HCT116 (cell line): ENCODE data around the gene RHOH. TPM values are rescaled to one million over a fixed set of nuclear protein-coding genes. Genes with fewer than 3 reads are reported as not detected.

Experiments
- ATAC-seq: fragments of 200-7000 bp; cut with Tn5 transposase; 2 replicates; pipeline ENCODE4 v1.9.1; 2020; ENCODE audit warnings: mild to moderate bottlenecking, moderate library complexity
- BruUV-seq: library from RNA; stranded (reverse); fragments of 400-500 nt; replicated peaks from 2 replicates; lab custom pipeline; 2021; lab: Mats Ljungman, UMichigan
- CTCF ChIA-PET: fragments of 300-600 bp; sonication (Branson Sonifier 250); formaldehyde crosslinking; loops from one replicate; lab custom pipeline; 2021; ENCODE audit warnings: antibody characterized with exemption; lab: Charles Lee
- POLR2A ChIA-PET: fragments of 300-600, 350-600 bp; sonication (Branson Sonifier 250); formaldehyde crosslinking; loops from one replicate; lab custom pipeline; 2021; ENCODE audit warnings: antibody characterized with exemption; lab: Charles Lee
- RAD21 ChIA-PET, 2 experiments: fragments of 300-600 bp; sonication (Branson Sonifier 250); formaldehyde crosslinking; loops; one replicate each; lab custom pipeline; 2023; ENCODE audit warnings: low total read pairs in 2 of 2; ENCODE audit not compliant: uncharacterized antibody in 2 of 2, unreplicated experiment in 2 of 2, low non-redundant PET in 1 of 2; lab: Charles Lee
- DNase-seq: peaks from one replicate; pipeline ENCODE4 v3.0.0-alpha.2; 2010; ENCODE audit warnings: low read depth, low spot score
- H2AFZ ChIP-seq: fragments of 200-600 bp; shearing (Covaris generic), sonication (generic); 2 replicates; pipeline ENCODE4 v1.6.1; 2017; ENCODE audit warnings: low read depth, mixed run types, mixed read lengths, antibody characterized with exemption, low read length; ENCODE audit not compliant: poor library complexity, severe bottlenecking
- H3K27ac ChIP-seq: 2 replicates; pipeline ENCODE4 v1.5.1; 2012; ENCODE audit warnings: low read depth, low read length
- H3K27me3 ChIP-seq: fragments of 200-600 bp; sonication (generic); 2 replicates; pipeline ENCODE4 v1.6.1; 2016; ENCODE audit warnings: mixed run types, low read length, mixed read lengths; ENCODE audit not compliant: insufficient read depth
- H3K36me3 ChIP-seq, 2 experiments: fragments of 200-500 bp in 1 of 2; fragments of 200-600 bp in 1 of 2; sonication (Bioruptor generic) in 1 of 2; sonication (generic) in 1 of 2; 2 replicates each; pipeline versions ENCODE4 v1.5.1 to v1.6.1; 2014 to 2016; ENCODE audit warnings: low read length in 2 of 2, inconsistent platforms in 1 of 2, mixed read lengths in 1 of 2, mixed run types in 1 of 2; ENCODE audit not compliant: insufficient read depth in 2 of 2, control insufficient read depth in 1 of 2
- H3K4me1 ChIP-seq, 2 experiments: fragments of 200-600 bp in 1 of 2; sonication (generic) in 1 of 2; 2 replicates each; pipeline versions ENCODE4 v1.5.1 to v1.6.1; 2012 to 2017; ENCODE audit warnings: low read length in 2 of 2, inconsistent platforms in 1 of 2, mild to moderate bottlenecking in 1 of 2, mixed read lengths in 1 of 2, mixed run types in 1 of 2, moderate library complexity in 1 of 2; ENCODE audit not compliant: insufficient read depth in 2 of 2, control insufficient read depth in 1 of 2
- H3K4me2 ChIP-seq: fragments of 200-600 bp; sonication (generic); 2 replicates; pipeline ENCODE4 v1.6.1; 2017; ENCODE audit warnings: mixed run types, low read length, mixed read lengths
- H3K4me3 ChIP-seq, 2 experiments: fragments of 200-600 bp in 1 of 2; sonication (generic) in 1 of 2; replicated peaks in 1 of 2; 2 replicates each; pipeline ENCODE4 v1.5.1; 2011 to 2016; ENCODE audit warnings: low read length in 2 of 2, control low read depth in 1 of 2, low read depth in 1 of 2, mild to moderate bottlenecking in 1 of 2, mixed read lengths in 1 of 2, mixed run types in 1 of 2
- H3K79me2 ChIP-seq: fragments of 200-600 bp; sonication (generic); 2 replicates; pipeline ENCODE4 v1.6.1; 2017; ENCODE audit warnings: mild to moderate bottlenecking, mixed run types, low read length, moderate library complexity, mixed read lengths; ENCODE audit not compliant: insufficient read depth
- H3K9ac ChIP-seq: fragments of 200-600 bp; sonication (generic); 2 replicates; pipeline ENCODE4 v1.6.1; 2016; ENCODE audit warnings: low read length, mixed read lengths
- H3K9me2 ChIP-seq: fragments of 200-600 bp; sonication (generic), shearing (Covaris generic); 2 replicates; pipeline ENCODE4 v1.6.1; 2017; ENCODE audit warnings: mixed run types, mild to moderate bottlenecking, moderate library complexity; ENCODE audit not compliant: insufficient read depth
- H3K9me3 ChIP-seq, 2 experiments: fragments of 200-500 bp in 1 of 2; fragments of 200-600 bp in 1 of 2; sonication (Bioruptor generic) in 1 of 2; sonication (generic) in 1 of 2; 2 replicates each; pipeline ENCODE4 v1.6.1; 2014 to 2017; ENCODE audit warnings: low read length in 2 of 2, mixed read lengths in 2 of 2, inconsistent platforms in 1 of 2, low read depth in 1 of 2, mild to moderate bottlenecking in 1 of 2, mixed run types in 1 of 2, moderate library complexity in 1 of 2; ENCODE audit not compliant: control insufficient read depth in 1 of 2, insufficient read depth in 1 of 2
- H4K20me1 ChIP-seq: fragments of 200-600 bp; sonication (generic), shearing (Covaris generic); 2 replicates; pipeline ENCODE4 v1.6.1; 2017; ENCODE audit warnings: mixed run types, mild to moderate bottlenecking, moderate library complexity; ENCODE audit not compliant: insufficient read depth
- CTCF ChIP-seq, 3 experiments: fragments of 200-600 bp in 1 of 3; sonication (generic) in 1 of 3; IDR thresholded peaks in 2 of 3; conservative IDR thresholded peaks in 1 of 3; 2 replicates each; pipeline ENCODE4 v1.5.1; 2012 to 2017; ENCODE audit warnings: low read depth in 2 of 3, low read length in 2 of 3, antibody characterized with exemption in 1 of 3, borderline replicate concordance in 1 of 3, control low read depth in 1 of 3, mild to moderate bottlenecking in 1 of 3, mixed read lengths in 1 of 3, mixed run types in 1 of 3, moderate library complexity in 1 of 3; ENCODE audit not compliant: insufficient read depth in 1 of 3
- EGR1 ChIP-seq: IDR thresholded peaks from 2 replicates; pipeline ENCODE4 v1.6.1; 2012; ENCODE audit warnings: low read depth
- ELF1 ChIP-seq: IDR thresholded peaks from 2 replicates; pipeline ENCODE4 v1.6.1; 2012; ENCODE audit warnings: low read depth, borderline replicate concordance
- EZH2phosphoT487 ChIP-seq: fragments of 200-600 bp; IDR thresholded peaks from 2 replicates; pipeline ENCODE4 v1.6.1; 2018; ENCODE audit warnings: antibody characterized with exemption, borderline replicate concordance
- JUND ChIP-seq: IDR thresholded peaks from 2 replicates; pipeline ENCODE4 v1.6.1; 2012
- POLR2A ChIP-seq: IDR thresholded peaks from 2 replicates; pipeline ENCODE4 v1.7.0; 2011; ENCODE audit warnings: borderline replicate concordance; ENCODE audit not compliant: insufficient read depth, insufficient read length; ENCODE audit errors: extremely low read depth
- SP1 ChIP-seq: IDR thresholded peaks from 2 replicates; pipeline ENCODE4 v1.6.1; 2012; ENCODE audit warnings: low read depth
- YY1 ChIP-seq: IDR thresholded peaks from 2 replicates; pipeline ENCODE4 v1.6.1; 2011; ENCODE audit warnings: low read length, low read depth, moderate library complexity, mild to moderate bottlenecking; ENCODE audit not compliant: insufficient replicate concordance; ENCODE audit errors: extremely low read depth
- intact Hi-C: fragments of 100-400 bp; cut with micrococcal nuclease; formaldehyde crosslinking; loops from 2 replicates; pipeline ENCODE4 v1.10.0; 2022
- total RNA-seq: library from RNA; stranded (reverse); gene quantifications from one replicate; pipeline ENCODE4 v1.2.1, GENCODE V29; 2021; ENCODE audit not compliant: unreplicated experiment
- TF ChIP-seq, protein P1 (sequence below): IDR thresholded peaks from 2 replicates; pipeline ENCODE4 v1.6.1; 2012

Gene RHOH
- total RNA-seq, 1 experiment from 2014 or later, result 0.74 TPM

GRCh38 chr4:40204507-40205258 is 7.9 kb downstream of the RHOH start:
- POLR2A ChIA-PET, result no interaction called here
- DNase-seq, result no peak
- Histone ChIP-seq H4K20me1 (no peaks in the 10 kb centered on the region), H3K9me3 (no peaks in the 10 kb centered on the region), H3K27ac (no peak overlapping the region), H3K36me3 (no peaks in the 10 kb centered on the region), H3K4me2 (no peak overlapping the region), H3K9me2 (no peaks in the 10 kb centered on the region), H3K4me1 (no peaks in the 10 kb centered on the region), H2AFZ (no peak overlapping the region), H3K4me3 (no peak overlapping the region), H3K27me3 (no peaks in the 10 kb centered on the region), H3K79me2 (no peaks in the 10 kb centered on the region), H3K9ac (no peak overlapping the region)
- RAD21 ChIA-PET, result no interaction called here
- no TSS peak for BruUV-seq
- no peak for TF ChIP-seq ELF1
- no peak for TF ChIP-seq POLR2A
- TF ChIP-seq EZH2phosphoT487, result no peak
- no peak for TF ChIP-seq YY1
- no peak for TF ChIP-seq JUND
- no peak for TF ChIP-seq SP1
- TF ChIP-seq CTCF (IDR thresholded peaks at IDR 0.05 in 2 of 3, conservative IDR thresholded peaks at IDR 0.05 in 1 of 3; ENCODE audit: borderline replicate concordance in 1 of 3, insufficient read depth in 1 of 3, low read depth in 2 of 3, low read length in 2 of 3), result no peak
- no peak for TF ChIP-seq EGR1
- TF ChIP-seq, protein P1, sequence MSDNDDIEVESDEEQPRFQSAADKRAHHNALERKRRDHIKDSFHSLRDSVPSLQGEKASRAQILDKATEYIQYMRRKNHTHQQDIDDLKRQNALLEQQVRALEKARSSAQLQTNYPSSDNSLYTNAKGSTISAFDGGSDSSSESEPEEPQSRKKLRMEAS, result no peak
- intact Hi-C loops, result no loop called here
- no peak for ATAC-seq
- CTCF ChIA-PET, result no interaction called here
